Adipocyte (in vitro differentiated cells): ENCODE data around the gene KIAA0513.

Experiments used
- DNase-seq: peaks from one replicate; pipeline ENCODE4 v3.0.0-alpha.2; 2015; ENCODE audit warnings: low read depth
- H3K27me3 ChIP-seq: replicated peaks from 2 replicates; pipeline ENCODE4 v1.7.0; 2013; ENCODE audit warnings: mild to moderate bottlenecking, low read length, moderate library complexity; ENCODE audit not compliant: control insufficient read depth, insufficient read depth
- H3K36me3 ChIP-seq: 2 replicates; pipeline ENCODE4 v1.7.0; 2013; ENCODE audit warnings: low read length, mild to moderate bottlenecking, moderate library complexity; ENCODE audit not compliant: control insufficient read depth, insufficient read depth, severe bottlenecking
- H3K4me1 ChIP-seq: 2 replicates; pipeline ENCODE4 v1.7.0; 2013; ENCODE audit warnings: mild to moderate bottlenecking, low read length, moderate library complexity; ENCODE audit not compliant: control insufficient read depth, insufficient read depth
- H3K4me3 ChIP-seq: 2 replicates; pipeline ENCODE4 v1.7.0; 2013; ENCODE audit warnings: mild to moderate bottlenecking, low read length, moderate library complexity
- H3K9ac ChIP-seq: 2 replicates; pipeline ENCODE4 v1.7.0; 2013; ENCODE audit warnings: mild to moderate bottlenecking, low read length, moderate library complexity
- H3K9me3 ChIP-seq: 2 replicates; pipeline ENCODE4 v1.7.0; 2013; ENCODE audit warnings: mild to moderate bottlenecking, low read length, moderate library complexity; ENCODE audit not compliant: control insufficient read depth

The KIAA0513 gene

DNA sequence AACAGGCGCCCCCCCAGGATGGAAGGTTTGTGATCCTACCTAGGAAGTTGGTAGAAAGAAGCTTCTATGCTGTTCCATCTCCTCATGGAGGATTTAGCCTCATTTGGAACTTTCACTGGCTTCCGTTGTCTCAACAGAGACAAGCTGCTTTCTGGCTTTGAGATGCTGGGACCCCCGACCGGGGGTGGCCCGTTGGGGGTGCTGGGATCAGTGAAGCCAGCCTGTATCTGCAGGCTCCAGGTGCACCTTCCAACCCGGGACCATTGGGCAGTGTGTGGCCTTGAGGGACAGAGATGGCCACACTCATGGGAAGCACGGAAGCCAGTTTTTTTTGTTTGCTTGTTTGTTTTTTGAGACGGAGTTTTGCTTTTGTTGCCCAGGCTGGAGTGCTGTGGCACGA lies 69.3 kb downstream of the KIAA0513 start:
- Histone ChIP-seq H3K36me3 (no peaks in the 10 kb centered on the region), H3K4me3 (no peak overlapping the region), H3K4me1 (no peaks in the 10 kb centered on the region), H3K9me3 (no peaks in the 10 kb centered on the region), H3K9ac (no peak overlapping the region), H3K27me3 (peaks cover 56% of the 10 kb centered on the region)
- DNase-seq, result no peak

DNA sequence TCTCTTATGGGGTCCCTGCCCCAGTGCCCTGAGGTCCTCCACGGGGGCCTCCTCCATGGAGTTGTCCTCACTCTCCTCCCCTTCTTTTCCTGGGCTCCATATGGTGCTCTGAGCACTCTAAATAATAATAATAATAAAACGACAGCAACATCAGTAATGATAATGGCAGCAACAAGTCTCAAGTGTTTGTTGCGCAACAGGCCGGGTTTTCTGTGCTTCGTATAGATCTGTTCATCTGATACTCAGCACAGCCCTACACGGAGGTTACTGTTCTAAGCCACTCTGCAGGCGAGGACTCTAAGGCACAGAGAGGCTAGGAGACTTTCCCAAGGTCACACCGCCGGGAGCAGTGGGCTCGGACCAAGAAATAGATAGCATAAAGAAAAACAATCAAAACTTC lies 71.0 kb downstream of the KIAA0513 start:
- H3K4me1 ChIP-seq, result no peaks in the 10 kb centered on the region
- H3K36me3 ChIP-seq, result no peaks in the 10 kb centered on the region
- H3K4me3 ChIP-seq, result no peak overlapping the region
- no peak for DNase-seq
- no peak overlapping the region for H3K9ac ChIP-seq
- no peaks in the 10 kb centered on the region for H3K9me3 ChIP-seq
- H3K27me3 ChIP-seq, result peaks cover 59% of the 10 kb centered on the region

DNA sequence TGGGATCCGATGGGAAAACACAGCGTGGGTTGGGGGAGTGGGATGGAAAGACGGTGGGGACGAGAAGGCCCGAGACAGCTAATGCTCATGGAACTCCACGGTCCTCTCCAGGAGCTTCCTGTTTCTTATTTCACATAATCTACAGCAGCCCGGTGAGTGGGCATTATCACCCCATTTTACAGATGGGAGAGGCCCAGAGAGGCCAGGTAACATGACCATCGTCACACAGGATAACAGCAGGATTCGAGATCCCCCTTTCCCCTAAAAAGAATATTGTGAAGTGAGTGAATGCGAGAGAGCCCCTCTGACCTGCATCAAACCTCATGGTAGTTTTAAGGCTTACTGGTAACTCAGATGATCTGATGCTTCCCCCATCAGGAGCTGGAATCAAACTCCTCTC lies 72.7 kb downstream of the KIAA0513 start:
- peaks cover 43% of the 10 kb centered on the region for H3K27me3 ChIP-seq
- H3K4me3 ChIP-seq, result no peak overlapping the region
- no peaks in the 10 kb centered on the region for H3K36me3 ChIP-seq
- DNase-seq, result no peak
- H3K4me1 ChIP-seq, result no peaks in the 10 kb centered on the region
- no peaks in the 10 kb centered on the region for H3K9me3 ChIP-seq
- no peak overlapping the region for H3K9ac ChIP-seq

DNA sequence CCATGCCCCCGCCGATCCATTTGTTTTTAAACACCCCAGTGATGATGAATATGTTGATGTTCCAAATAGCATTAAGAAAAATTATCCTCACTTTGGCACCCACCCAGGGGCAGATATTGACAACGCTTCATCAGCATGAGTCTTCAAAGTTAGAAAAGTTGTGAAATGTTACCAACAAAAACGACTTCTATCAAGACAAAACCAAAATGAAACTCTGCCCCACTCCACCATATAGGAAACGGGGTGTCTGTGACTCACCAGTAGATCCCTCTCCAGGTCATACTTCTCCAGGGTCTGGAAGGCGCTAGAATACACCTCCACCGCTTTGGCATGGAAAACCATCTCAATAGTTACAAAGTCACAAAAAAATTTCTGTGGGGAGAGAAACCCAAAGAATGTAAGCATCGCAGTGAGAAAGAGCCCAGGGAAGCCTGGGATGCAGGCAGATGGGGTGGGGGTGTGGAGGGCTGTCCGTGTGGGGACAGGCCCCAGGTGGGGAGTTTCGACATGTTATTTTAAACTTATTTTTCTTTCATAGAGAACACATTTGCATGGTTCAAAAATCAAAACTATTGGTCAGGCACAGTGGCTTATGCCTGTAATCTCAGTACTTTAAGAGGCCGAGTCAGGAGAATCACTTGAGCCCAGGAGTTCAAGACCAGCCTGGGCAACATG lies 74.5 kb downstream of the KIAA0513 start:
- H3K9ac ChIP-seq, result no peak overlapping the region
- no peaks in the 10 kb centered on the region for H3K4me1 ChIP-seq
- H3K27me3 ChIP-seq, result peaks cover 42% of the 10 kb centered on the region
- no peaks in the 10 kb centered on the region for H3K36me3 ChIP-seq
- no peaks in the 10 kb centered on the region for H3K9me3 ChIP-seq
- DNase-seq, result no peak
- no peak overlapping the region for H3K4me3 ChIP-seq

DNA sequence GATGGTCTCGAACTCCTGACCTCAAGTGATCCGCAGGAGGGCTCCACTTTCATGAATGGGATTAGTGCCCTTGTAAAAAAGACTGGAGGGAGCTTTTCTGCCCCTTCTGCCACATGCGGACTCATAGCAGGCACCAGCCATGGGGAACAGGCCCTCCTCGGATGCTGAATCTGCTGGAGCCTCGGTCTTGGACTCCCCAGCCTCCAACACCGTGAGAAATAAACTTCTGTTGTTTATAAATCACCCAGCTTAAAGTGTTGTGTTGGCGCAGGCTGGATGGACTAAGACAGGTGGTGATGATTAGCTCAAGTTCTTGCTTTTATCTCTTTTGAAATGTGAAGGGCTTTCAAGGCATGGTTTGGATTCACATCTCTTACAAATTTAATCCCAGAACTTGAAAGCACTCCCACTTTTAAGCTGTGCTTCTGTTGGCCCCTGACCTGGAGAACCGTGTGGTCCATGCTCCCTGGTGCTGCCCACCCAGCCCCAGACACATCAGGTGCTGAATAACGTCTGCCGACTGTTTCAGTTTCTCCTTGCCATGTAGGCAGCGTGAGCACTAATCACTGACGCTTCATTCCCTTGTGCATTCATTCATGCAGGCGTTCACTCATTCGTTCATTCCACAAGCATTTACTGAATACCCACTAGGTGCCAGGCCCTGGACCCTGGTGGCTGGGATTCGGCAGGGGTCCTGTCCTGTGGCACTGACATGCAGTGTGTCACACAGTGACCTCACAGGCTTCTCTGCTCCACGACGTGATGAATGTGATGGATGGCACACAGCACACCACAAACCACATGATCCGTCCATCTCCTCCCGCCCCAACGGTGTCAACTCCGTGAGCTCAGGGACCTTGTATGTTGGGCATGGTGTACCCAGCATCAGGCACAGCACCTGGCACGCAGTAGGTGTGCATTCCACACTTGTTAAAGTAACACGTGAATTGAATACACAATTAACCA lies 75.8 kb downstream of the KIAA0513 start:
- H3K36me3 ChIP-seq, result no peaks in the 10 kb centered on the region
- no peaks in the 10 kb centered on the region for H3K9me3 ChIP-seq
- DNase-seq, result no peak
- H3K4me3 ChIP-seq, result no peak overlapping the region
- H3K4me1 ChIP-seq, result no peaks in the 10 kb centered on the region
- H3K9ac ChIP-seq, result no peak overlapping the region
- H3K27me3 ChIP-seq, result peaks cover 40% of the 10 kb centered on the region

DNA sequence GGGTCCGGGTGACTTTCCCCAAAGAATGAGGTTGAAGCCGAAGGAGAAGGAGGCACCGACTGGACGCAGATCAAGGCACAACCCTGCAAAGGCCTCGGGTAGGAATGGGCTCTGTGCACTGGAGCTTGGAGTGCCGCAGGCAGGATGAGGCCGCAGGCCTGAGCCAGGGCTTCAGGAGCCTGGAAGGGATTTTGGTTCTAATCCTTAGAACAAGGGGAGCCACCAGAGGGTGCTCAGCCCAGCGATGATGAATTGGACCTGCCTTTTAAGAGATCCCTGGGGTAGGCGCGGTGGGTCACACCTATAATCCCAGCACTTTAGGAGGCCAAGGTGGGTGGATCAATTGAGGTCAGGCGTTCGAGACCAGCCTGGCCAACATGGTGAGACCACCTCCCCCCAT lies 76.6 kb downstream of the KIAA0513 start:
- H3K9me3 ChIP-seq, result no peaks in the 10 kb centered on the region
- H3K4me1 ChIP-seq, result no peaks in the 10 kb centered on the region
- H3K36me3 ChIP-seq, result no peaks in the 10 kb centered on the region
- no peak overlapping the region for H3K4me3 ChIP-seq
- no peak for DNase-seq
- H3K9ac ChIP-seq, result no peak overlapping the region
- H3K27me3 ChIP-seq, result peaks cover 35% of the 10 kb centered on the region

DNA sequence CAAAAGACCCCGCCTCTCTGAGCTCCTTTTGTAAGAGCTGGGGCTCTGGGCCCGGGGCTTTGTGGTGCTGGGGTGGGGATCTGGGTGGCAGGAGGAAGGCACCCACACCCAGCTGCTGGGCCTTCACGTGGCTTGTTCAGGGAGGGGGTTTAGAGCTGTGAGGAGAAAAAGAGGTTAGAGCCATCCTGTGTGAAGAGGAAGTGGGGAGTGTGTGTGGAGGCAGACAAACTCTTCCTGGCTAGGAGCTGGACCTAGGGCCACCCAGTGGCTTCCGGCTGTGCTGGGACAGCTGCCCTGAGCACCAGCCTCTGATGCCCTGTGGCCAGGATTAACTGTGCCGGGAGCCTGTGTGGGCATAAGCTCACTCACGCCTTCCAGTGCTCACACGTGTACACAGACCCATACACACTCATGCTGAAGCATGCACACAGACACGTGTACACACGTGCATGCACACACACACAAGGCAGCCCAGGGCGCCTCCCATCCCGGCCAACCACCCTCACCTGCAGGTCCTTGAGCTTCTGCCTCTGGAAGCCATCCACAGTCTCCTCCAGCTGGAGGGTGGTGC lies 77.3 kb downstream of the KIAA0513 start:
- H3K9ac ChIP-seq, result no peak overlapping the region

DNA sequence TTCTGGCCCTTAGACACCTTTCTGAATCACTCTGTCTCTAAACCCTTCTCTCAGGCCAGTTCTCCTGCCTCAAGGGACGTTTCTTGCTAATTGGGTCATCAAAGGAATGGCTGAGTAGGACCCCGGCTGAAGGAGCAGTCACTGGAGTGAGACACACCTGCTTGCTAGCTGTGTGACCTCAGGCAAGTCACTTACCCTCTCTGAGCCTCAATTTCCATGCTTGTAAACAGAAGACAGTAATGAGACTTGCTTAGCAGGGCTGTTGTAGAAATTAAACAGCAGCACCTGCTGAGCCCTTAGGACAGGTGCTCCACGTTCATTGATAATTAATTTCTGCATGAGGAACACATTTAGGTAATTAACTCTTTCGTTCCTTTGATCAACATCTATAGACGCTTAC lies 77.9 kb downstream of the KIAA0513 start:
- H3K36me3 ChIP-seq, result no peaks in the 10 kb centered on the region
- peaks cover 32% of the 10 kb centered on the region for H3K27me3 ChIP-seq
- H3K4me1 ChIP-seq, result no peaks in the 10 kb centered on the region
- H3K9me3 ChIP-seq, result no peaks in the 10 kb centered on the region
- no peak overlapping the region for H3K4me3 ChIP-seq
- H3K9ac ChIP-seq, result no peak overlapping the region
- no peak for DNase-seq

More for the DNA sequence above, 77.3 kb downstream of the KIAA0513 start:
- no peaks in the 10 kb centered on the region for H3K9me3 ChIP-seq
- no peaks in the 10 kb centered on the region for H3K36me3 ChIP-seq
- no peak for DNase-seq
- no peaks in the 10 kb centered on the region for H3K4me1 ChIP-seq
- H3K27me3 ChIP-seq, result peaks cover 32% of the 10 kb centered on the region
- H3K4me3 ChIP-seq, result no peak overlapping the region

DNA sequence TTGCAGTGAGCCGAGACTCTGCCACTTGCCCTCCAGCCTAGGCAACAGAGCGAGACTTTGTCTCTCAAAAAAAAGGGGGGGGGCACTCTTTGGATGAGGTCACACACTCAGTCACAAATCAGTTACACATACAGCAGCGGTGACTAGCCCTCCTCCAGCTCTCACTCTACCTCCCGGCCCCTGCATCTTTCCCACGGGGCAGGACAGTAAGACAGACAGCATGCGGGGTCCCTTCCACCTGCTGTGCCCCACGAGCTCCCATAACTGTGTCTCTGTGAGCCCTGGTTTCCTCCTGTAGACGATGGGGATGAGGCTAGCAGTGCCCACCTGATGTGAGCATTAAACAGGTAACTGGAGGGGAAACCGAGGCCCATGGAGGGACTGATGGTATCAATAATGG lies 79.5 kb downstream of the KIAA0513 start:
- H3K4me3 ChIP-seq, result no peak overlapping the region

DNA sequence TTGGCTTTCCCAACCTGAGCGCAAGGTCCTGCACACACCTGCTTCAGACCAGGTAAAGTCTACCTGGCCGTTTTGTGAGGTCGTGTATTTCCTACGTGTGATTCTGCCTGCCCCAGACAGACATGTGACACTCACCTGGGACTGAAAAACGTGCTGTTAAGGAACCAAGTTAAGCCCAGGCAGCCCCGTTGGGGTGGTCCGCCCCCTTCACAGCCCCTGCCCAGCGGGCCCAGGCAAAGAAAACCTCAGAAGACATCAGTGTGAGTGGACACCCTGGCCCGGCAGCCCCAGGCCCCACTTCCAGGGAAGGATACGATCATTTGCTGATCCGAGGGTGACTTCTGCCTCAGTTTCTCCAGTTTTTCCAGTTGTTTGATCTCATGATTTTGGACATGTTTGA lies 79.9 kb downstream of the KIAA0513 start:
- no peak overlapping the region for H3K4me3 ChIP-seq
- no peaks in the 10 kb centered on the region for H3K9me3 ChIP-seq
- peaks cover 35% of the 10 kb centered on the region for H3K27me3 ChIP-seq
- H3K36me3 ChIP-seq, result no peaks in the 10 kb centered on the region
- DNase-seq, result no peak
- no peaks in the 10 kb centered on the region for H3K4me1 ChIP-seq
- H3K9ac ChIP-seq, result no peak overlapping the region

More for the DNA sequence above, 79.5 kb downstream of the KIAA0513 start:
- no peak for DNase-seq
- Histone ChIP-seq H3K27me3 (peaks cover 35% of the 10 kb centered on the region), H3K4me1 (no peaks in the 10 kb centered on the region), H3K9me3 (no peaks in the 10 kb centered on the region), H3K36me3 (no peaks in the 10 kb centered on the region), H3K9ac (no peak overlapping the region)

DNA sequence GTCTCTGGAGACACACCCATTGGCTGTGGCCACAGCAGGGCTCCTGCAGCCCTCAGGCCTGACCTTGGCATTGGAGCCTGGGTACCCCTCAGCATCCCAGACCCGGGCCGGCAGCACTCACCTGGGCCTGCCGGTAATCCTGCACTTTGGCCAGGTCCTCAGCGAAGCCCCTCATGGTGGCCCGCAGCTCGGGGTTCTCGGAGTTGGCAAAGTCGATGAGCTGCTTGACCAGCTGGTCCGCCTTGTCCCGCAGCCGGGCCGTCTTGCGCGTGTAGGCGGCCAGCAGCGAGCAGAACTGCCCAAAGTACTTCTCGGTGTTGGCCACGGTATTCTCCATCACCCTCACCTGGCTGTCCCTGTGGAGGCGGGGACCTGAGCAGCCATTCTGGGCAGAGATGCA lies 82.5 kb downstream of the KIAA0513 start:
- DNase-seq, result no peak
- H3K4me1 ChIP-seq, result peaks cover 3% of the 10 kb centered on the region
- H3K9ac ChIP-seq, result no peak overlapping the region
- no peak overlapping the region for H3K4me3 ChIP-seq
- no peaks in the 10 kb centered on the region for H3K36me3 ChIP-seq
- H3K27me3 ChIP-seq, result peaks cover 28% of the 10 kb centered on the region
- no peaks in the 10 kb centered on the region for H3K9me3 ChIP-seq
